GM19043 (cell line): ENCODE data around the gene BTRC.
A peak's percentile ranks its signal among the peaks of the same experiment; 100 is the strongest.

Experiments
- ATAC-seq: cut with Tn5 transposase; IDR thresholded peaks from one replicate; pipeline ENCODE4 v1.9.1; 2021; ENCODE audit warnings: low read depth; ENCODE audit not compliant: unreplicated experiment

BTRC gene

DNA sequence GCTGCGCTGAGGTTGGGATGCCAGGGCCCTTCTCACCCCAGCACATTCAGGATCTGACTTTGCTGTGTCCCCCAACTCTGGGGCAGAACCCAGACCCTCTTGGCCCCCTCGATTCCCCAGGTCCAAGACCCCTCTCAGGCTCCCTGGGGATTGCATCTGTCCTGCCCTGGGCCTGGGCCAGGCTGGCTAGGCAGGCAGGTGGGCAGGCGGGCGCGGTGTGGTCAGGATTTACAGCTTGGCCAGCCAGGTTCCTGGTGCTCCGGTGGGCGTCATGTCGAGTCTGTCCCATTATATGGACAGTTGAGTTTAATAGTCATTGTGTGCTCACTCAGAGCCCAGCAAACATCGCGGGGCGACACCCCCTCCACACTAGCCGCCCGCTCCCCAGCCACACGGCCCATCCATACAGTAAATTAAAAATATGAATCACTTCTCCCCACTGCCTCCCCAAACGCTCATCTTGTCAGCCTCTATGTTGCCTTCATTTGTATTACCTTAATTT is 210.6 kb downstream of the BTRC start:
- ATAC-seq, result no peak

DNA sequence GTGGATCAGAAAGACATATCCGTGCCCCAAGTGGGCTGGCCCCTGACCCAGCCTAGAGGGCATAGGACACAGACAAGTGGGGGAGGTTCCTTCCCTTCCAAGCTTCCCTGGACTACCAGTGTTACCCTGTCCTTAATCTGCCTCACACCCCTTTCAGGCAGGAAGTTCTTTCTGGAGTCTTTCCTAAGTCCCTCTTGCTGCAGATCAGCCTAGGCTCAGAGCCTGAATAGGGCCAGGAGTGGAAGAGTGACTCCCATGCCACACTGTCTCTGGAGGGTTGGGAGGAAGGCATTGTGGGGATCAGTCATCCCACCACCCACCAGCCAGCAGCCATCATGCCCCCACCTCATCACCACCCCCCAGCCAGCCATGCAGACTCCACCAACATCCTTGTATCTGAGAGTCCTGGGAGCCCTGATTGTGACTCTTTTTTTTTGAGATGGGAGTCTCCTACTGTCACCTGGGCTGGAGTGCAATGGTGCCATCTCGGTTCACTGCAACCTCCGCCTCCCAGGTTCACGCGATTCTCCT is 211.5 kb downstream of the BTRC start:
- ATAC-seq, result no peak

DNA sequence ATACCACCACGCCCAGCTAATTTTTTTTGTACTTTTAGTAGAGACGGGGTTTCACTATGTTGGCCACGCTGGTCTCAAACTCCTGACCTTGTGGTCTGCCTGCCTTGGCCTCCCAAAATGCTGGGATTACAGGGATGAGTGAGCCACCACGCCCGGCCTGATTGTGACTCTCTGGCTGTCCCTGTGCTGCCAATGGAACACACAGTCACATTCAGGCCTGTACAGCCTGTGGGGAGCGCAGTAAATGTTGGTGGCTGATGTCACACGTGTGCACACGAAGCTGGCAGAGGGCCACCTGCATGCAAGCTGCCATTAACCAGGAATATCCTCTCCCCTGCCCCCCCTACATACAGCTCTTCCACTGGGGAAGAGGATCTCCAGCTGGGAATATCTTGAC is 212.0 kb downstream of the BTRC start:
- no peak for ATAC-seq

DNA sequence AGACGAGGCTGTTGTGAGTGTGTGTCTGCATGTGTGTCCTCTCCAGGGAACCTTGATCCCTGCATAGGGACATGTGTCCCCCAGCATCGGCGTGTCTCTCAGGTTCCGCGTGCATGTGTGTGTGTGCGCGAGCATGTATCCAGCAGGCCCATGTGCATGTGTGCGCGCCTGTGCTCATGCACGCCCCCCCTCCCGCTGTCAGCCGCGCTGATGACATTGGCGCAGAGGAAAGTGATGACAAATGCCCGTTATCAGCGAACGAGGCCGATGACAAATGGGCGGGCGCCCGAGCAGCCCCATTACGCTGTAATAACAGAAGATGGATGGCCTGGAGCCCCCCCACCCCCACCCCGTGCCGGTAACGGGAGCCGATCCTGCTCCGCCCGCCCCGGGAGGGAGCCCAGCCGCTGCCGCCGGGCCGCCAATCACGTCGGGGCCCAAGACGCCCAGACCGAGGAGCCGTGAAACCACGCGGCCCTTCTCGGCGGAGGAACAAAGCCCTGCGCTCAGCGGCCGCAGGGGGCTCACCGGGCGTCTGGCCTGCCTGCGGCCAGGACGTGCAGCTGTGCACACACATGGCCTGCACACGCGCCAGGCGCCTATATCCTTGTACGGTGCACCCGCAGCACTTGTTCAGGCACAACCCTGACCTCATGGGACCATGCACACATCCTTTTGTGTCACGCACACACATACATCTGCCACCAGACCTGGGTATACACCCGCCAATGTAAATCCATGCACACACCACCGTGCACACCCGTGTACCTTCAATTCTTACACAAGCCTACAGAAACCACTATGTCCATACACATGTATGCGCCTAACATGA is 212.6 kb downstream of the BTRC start:
- no peak for ATAC-seq

DNA sequence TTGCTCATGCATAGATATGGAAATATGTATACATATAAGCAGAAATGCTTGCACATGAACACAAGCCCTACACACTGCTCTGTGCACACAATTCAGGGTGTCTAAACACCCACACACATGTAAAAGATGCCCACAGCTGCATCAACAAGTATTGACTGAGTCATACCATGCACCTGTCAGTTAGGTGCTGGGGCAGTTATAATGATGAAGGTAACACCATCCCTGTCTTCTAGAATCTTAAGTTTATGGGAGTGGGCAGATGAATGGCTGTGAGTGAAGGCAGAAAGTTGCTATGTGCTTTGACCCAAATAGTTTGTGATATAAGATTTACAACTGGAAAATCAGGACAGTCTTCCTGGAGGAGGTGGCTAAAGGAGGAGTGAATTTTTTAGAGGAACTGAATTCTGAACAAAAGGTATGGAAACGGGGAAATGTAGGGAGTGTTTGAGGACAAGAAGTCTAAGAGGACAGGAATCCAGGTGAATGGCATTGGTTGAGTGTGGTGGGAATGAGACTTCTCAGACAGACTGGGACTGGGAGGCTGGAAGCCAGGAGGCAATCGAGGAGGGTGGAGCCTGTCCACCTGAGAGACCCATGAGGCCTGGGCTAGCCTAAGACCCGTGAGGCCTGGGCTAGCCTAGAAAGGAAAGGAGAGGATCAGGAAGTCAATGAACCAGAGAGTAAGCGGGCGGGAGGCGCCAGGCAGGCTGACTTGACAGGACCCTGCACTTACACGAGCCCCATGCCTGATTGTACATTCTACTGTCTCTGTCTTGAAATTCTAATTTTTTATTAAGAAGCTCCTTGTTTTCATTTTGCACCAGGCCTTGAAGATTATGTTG is 213.4 kb downstream of the BTRC start:
- no peak for ATAC-seq

DNA sequence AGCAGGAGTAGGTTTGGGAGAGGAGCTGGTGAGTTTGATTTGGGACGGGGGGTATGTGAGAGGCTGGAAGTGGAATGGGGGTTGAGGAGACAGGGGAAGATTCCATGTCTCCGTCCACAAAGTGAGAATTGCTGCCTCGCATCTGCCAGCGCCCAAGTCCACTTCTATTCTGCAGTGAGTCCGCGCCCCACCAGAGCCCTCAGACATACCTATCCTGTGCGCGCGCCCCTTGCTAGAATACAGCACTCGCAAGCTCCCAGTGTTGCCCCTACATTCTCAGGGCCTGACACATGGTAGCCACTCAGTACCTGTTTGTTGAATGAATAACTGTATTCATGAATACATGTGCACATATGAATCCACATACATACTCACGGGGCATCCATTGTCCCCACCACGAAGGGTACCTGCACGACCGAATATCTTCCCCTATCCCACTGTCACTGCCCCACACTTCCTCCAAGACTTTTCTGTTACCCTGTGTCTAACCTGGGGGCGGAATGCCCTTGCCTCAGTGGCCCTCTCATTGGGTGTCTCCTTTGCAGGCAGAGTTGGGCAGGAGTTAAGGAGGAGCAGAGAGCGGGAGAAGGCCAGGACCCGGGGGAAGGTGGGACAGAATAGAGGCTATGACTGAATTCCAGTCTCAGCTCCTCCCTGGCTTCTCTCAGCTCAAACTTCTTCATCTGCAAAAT is 214.2 kb downstream of the BTRC start:
- no peak for ATAC-seq

DNA sequence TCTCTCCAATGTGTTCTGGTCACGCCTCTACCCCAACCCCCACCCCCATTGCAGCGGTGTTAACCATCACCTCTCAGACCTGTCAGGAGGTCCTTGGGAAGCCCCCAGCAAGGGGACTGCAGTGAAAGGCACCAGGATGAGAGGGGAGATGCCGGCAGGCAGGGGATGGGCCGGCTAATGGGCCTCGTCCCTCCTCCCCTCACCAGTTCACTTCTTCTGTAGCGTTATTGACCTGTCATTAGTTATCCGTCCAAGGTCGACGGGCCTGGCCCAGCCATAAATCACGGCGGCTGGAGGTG is 215.3 kb downstream of the BTRC start:
- ATAC-seq, result no peak

DNA sequence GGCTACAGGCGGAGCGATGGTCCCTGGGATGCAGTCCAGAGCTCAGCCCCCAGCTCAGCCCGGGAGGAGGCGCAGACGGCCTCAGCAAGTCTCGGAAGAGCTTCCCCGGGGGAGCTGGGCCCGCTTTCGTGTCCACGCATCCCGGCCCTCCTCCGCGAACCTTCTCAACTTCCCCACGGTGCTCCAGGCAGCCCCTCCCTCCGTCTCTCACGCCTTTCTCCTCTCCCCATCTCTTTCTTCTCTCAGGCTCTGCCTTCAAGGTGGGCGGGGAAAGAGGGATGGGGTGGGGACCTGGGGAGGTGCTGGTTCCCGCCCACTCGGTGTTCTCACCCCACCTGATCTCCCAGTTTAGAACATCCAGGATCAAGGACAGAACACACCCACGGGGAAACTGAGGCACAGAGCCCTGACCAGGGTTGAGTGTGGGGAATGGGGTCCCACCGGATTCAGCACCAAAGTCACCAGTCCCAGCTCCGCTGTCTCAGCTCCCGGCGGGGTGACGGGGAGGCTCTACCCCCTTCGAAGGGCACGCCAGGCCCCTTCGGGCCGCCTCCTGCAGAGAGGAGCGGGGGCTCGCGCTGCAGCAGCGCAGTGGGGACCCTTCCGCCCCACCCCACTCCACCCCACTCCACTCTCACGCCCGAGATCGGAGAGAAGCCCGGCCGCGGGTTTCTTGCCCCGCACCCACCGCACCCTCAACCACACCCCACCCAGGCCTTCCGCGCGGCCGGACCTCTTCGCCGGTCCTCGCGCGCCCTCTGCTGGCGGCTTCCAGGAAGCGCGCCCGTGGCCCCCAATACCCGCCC is 215.9 kb downstream of the BTRC start:
- ATAC-seq, result peak; percentile 70

DNA sequence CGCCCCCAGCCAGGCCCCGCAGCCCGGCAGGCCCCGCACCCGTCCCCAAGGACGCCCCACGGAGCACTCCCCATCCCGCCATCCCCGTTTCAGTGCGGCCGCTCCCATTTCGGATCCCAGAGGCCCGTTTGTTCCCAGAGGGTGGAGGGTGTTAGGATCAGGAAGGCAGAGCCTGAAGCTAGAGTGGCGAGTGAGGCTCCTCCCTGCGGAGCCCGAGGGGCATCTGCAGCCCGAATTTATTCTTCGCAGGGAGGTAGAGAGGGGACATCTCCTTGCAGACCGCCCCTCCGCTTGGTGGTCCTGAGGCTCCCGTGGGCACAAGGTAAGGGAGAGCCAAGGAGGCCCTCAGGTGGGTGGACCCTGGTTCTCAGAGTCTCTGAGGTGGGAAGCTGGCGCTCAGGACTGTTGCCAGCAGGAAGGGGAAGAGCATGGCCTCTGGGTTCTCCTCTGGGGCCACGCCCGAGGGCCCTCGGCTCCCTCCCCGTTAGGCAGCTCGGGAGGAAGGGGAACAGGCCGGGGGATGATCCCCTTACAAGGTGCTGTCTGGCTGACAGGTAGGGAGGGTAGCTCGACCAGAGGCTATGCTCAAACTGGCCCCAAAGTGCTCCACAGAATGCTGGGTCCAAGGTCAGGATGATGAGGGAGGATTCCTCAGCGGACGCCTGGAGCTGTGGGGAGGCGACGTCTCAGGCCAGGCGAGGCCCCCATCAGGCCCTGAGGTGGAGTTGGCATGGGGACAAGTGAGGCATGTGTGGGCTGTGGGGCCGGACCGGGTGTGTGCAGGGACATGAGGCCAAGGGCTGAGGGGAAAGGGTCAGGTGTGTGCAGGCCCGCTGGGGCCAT is 216.7 kb downstream of the BTRC start:
- ATAC-seq, result no peak

DNA sequence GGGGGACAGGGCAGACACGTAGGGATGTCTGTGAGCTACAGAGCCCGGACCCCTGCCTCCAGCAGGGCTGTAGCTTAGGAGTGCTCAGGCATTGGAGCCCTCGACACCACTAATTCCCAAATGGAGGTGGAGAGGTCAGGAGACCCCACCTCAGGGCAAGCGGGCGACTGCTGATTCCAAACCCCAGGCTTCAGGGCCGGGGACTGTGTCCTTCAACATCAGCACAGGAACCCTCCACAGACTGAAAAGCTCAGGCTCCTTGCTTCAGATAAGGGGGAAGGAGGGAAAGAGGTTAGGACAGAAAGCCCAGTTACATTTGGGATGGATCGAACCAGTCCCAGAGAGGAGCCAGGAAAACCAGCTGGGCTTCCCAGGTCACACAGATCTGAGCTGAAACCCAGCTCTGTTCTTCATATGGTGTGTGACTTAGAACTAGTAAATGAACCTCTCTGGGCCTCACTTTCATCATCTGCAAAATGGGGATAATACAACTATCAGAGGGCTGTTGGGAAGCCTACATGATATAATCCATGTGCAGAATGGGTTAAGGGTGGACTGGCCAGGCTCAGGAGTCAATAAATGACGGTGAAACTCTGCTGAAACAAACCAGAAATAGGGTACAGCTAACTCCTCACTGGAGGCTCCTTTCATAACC is 217.4 kb downstream of the BTRC start:
- no peak for ATAC-seq

DNA sequence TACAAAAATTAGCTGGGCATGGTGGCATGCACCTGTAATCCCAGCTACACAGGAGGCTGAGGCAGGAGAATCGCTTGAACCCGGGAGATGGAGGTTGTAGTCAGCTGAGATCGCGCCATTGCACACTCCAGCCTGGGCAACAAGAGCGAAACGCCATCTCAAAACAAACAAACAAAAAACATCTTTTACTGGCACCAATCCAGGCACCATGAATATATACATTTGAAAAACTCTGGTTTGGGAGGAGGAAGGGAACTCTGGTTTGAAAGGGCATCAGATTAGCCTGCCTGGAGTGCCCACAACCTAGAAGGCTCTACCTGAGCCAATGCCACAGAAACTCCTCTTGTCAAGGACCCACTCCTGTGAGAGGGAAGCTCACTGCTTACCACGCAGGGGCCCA is 218.2 kb downstream of the BTRC start:
- ATAC-seq, result no peak

DNA sequence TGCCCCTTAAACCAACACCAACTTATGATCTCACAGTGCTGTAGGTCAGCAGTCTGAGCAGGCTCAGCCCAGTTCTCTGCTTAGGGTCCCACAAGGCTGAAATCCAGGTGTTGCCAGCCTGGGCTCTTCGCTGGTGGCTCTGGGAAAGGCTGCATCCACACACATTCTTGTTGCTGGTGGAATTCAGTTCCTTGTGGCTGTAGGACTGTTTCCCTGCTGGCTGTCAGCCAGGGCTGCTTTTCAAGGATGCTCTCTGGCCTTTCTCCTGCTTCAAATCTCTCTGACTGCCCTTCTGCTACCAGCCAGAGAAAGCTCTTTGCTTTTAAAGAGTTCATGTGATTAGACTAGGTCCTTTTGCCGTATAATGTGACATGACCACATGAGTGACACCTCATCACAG is 218.8 kb downstream of the BTRC start:
- no peak for ATAC-seq

DNA sequence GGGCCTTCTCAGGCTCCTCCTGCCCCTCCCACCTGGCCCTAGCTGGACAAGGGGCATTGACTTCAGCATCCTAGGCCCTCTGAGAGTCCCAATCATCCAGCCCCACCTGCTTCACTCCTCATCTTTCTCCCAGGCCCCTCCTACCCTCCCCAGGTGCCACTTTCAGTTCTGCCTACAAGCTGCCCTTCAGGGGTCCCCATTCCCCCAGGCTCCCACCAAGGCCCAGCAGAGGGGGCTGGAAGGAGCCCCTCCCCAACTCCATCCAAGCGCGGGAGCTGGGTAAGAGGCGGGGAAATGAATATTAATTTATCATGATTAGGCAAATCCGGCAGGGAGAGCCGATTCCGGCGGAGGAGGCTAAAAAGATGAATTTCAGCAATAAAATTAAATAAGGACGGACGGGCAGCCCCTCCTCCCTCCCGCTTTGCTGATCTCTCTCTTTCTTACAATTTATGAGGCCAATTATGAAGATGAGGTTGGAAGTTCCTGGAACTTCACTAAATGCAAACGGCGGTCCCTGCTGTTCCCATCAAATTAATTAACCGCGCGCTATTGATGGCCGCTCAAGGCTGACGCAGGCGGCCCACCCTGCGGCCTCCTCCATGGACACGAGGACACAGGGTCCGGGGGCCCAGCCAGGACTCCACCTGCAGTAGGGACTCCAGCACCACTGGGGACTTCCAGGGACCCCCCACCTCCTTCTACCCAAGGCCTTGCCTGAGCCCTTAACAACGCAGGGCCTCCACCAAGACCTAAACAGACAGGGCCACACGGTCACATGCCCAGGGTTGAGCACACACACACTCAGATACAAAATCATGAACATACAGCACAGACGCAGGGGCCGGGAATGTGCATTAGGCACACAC is 220.2 kb downstream of the BTRC start:
- no peak for ATAC-seq

DNA sequence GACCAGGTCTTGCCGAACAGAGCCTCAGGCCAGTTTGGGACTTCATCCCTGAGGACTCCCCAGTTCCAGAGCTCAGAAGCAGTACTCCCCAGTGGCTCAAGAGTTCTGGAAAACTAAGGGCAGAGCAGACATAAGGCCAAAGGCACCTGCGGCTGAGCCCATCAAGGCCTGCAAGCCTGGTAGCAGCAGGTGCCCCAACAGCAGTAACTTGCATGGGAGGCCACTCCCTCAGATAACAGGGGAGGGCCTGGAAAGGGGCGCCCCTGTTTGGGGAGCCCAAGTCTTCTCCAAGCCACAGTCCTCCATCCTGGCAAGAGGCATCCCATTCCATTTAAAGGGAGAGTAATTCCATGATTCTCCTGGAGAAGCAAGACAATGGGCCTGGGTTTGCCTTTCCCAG is 221.1 kb downstream of the BTRC start:
- ATAC-seq, result no peak

DNA sequence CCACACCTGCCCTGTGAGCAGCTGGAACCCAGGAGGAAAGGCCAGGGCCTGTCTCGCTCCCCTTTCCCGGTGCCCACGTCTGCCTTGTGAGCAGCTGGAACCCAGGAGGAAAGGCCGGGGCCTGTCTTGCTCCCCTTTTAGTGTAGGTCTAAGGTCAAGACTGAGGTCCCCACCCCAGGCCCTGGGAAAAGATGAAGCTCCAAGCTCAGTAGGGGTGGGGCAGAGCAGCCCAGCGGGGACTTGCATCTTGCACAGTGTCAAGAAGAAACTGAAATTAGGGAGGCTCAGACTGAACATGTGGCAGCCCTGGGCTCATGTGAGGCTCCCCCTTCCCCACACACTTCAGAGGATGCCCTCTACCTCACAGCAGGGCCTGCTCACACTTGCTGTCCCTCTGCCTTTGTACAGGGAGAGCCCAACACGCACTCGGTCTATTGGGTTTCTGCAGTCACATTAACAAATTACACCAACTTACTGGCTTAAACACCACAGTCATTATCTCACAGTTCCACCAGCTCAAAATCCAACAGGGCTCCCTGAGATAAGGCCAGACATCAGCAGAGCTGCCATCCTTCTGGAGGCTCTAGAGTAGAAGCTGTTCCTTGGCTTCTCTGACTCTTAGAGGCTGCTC is 221.7 kb downstream of the BTRC start:
- ATAC-seq, result no peak

DNA sequence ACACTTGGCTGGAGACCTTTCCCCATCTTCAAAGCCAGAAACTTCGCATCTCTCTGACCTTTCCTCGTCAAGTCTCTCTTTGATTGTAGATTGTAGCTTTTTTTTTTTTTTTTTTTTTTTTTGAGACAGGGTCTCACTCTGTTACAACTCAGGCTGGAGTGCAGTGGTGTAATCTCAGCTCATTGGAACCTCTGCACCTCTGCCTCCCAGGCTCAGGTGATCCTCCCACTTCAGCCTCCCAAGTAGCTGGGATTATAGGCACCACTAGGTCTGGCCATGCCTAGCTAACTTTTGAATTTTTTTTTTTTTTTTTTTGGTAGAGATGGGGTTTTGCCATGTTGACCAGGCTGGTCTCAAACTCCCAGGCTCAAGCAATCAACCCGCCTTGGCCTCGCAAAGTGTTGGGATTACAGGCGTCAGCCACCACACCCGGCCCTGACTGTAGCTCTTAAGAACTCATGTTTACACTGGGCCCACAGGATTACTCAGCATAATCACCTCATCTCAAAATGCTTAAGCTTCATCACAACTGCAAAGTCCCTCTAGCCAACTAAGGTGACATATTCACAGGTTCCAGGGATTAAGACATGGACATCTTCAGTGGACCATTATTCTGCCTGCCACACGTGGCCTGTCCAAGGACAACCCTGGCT is 222.4 kb downstream of the BTRC start:
- ATAC-seq, result no peak
